ENCODE results near the gene MRPS12.

The MRPS12 gene

GRCh38 chr19:38892841-38893240 lies 37.9 kb upstream of the MRPS12 start:
- TF ChIP-seq MYC (IDR thresholded peaks at IDR 0.05; ENCODE audit: low read depth, low read length) (no peak), MAX (IDR thresholded peaks at IDR 0.05; ENCODE audit: low read depth, low read length) (no peak)
- no peak for DNase-seq (ENCODE audit: low read depth)
- no peak overlapping the region for H3K4me3 ChIP-seq (ENCODE audit: low read depth, low read length)

GRCh38 chr19:38893341-38893771 lies 37.4 kb upstream of the MRPS12 start:
- TF ChIP-seq MAX (IDR thresholded peaks at IDR 0.05; ENCODE audit: low read depth, low read length) (no peak), CTCF (IDR thresholded peaks at IDR 0.05; ENCODE audit: low read depth, low read length) (no peak), POLR2A (IDR thresholded peaks at IDR 0.05; ENCODE audit: extremely low read depth, insufficient read length) (no peak), MYC (IDR thresholded peaks at IDR 0.05; ENCODE audit: low read depth, low read length) (no peak)

GRCh38 chr19:38894968-38895367 lies 35.8 kb upstream of the MRPS12 start:
- H3K4me3 ChIP-seq (ENCODE audit: low read depth, low read length): no peak overlapping the region
- no peak for DNase-seq (ENCODE audit: low read depth)
- TF ChIP-seq MAX (IDR thresholded peaks at IDR 0.05; ENCODE audit: low read depth, low read length) (no peak), POLR2A (IDR thresholded peaks at IDR 0.05; ENCODE audit: extremely low read depth, insufficient read length) (no peak), MYC (IDR thresholded peaks at IDR 0.05; ENCODE audit: low read depth, low read length) (no peak), CTCF (IDR thresholded peaks at IDR 0.05; ENCODE audit: low read depth, low read length) (no peak)

More at GRCh38 chr19:38893341-38893771, 37.4 kb upstream of the MRPS12 start:
- H3K4me3 ChIP-seq (ENCODE audit: low read depth, low read length): no peak overlapping the region
- no peak for DNase-seq (ENCODE audit: low read depth)

GRCh38 chr19:38898788-38899446 lies 31.8 kb upstream of the MRPS12 start:
- DNase-seq (ENCODE audit: low read depth): no peak
- H3K4me3 ChIP-seq (ENCODE audit: low read depth, low read length): peak overlapping the region; percentile 71
- TF ChIP-seq MAX (IDR thresholded peaks at IDR 0.05; ENCODE audit: low read depth, low read length) (no peak), POLR2A (IDR thresholded peaks at IDR 0.05; ENCODE audit: extremely low read depth, insufficient read length) (no peak), CTCF (IDR thresholded peaks at IDR 0.05; ENCODE audit: low read depth, low read length) (no peak), MYC (IDR thresholded peaks at IDR 0.05; ENCODE audit: low read depth, low read length) (no peak)

GRCh38 chr19:38899447-38900201 lies 31.1 kb upstream of the MRPS12 start, which contains the start of the genes NFKBIB and SIRT2:
TSS of gene NFKBIB (plus strand) at chr19:38899969. CDS start at chr19:38900033, 64 bp downstream.
TSS of gene SIRT2 (minus strand) at chr19:38899618. CDS start at chr19:38899521, 97 bp downstream.
- TF ChIP-seq MYC (IDR thresholded peaks at IDR 0.05; ENCODE audit: low read depth, low read length) (no peak), CTCF (IDR thresholded peaks at IDR 0.05; ENCODE audit: low read depth, low read length) (no peak), POLR2A (IDR thresholded peaks at IDR 0.05; ENCODE audit: extremely low read depth, insufficient read length) (no peak), MAX (IDR thresholded peaks at IDR 0.05; ENCODE audit: low read depth, low read length) (no peak; the same call in 1 of the 2 replicates)
- DNase-seq (ENCODE audit: low read depth): peak; percentile 98
- peak within 1 kb of the TSS; percentile 92 for H3K4me3 ChIP-seq (ENCODE audit: low read depth, low read length)

- TF ChIP-seq MAX (IDR thresholded peaks at IDR 0.05; ENCODE audit: low read depth, low read length) (no peak), POLR2A (IDR thresholded peaks at IDR 0.05; ENCODE audit: extremely low read depth, insufficient read length) (no peak), CTCF (IDR thresholded peaks at IDR 0.05; ENCODE audit: low read depth, low read length) (no peak), MYC (IDR thresholded peaks at IDR 0.05; ENCODE audit: low read depth, low read length) (no peak)
- peak overlapping the region; percentile 92 for H3K4me3 ChIP-seq (ENCODE audit: low read depth, low read length)
- no peak for DNase-seq (ENCODE audit: low read depth)
Measured at GRCh38 chr19:38900202-38900629, 30.5 kb upstream of the MRPS12 start.

All from NB4 (cell line).